Hepatocyte (in vitro differentiated cells): ENCODE measurements around the gene SPATA20. TPM values are rescaled to one million over a fixed set of nuclear protein-coding genes. Genes with fewer than 3 reads are reported as not detected.
A peak's percentile ranks its signal among the peaks of the same experiment; 100 is the strongest.

ENCODE experiments used
- DNase-seq: peaks from one replicate; pipeline ENCODE4 v3.0.0-alpha.2; 2016; ENCODE audit warnings: low spot score
- H2AFZ ChIP-seq: fragments of 200-600 bp; sonication (generic); 2 replicates; pipeline ENCODE4 v1.6.0; 2016; ENCODE audit warnings: antibody characterized with exemption, mild to moderate bottlenecking
- H3K27ac ChIP-seq: fragments of 200-600 bp; sonication (generic); 2 replicates; pipeline ENCODE4 v1.5.1; 2016; ENCODE audit warnings: mild to moderate bottlenecking
- H3K27me3 ChIP-seq: fragments of 200-600 bp; sonication (generic); 2 replicates; pipeline ENCODE4 v1.6.1; 2016
- H3K36me3 ChIP-seq: fragments of 200-600 bp; sonication (generic); replicated peaks from 2 replicates; pipeline ENCODE4 v1.5.1; 2016; ENCODE audit warnings: low read depth; ENCODE audit not compliant: insufficient read depth
- H3K4me1 ChIP-seq: fragments of 200-600 bp; sonication (generic); 2 replicates; pipeline ENCODE4 v1.5.1; 2016; ENCODE audit warnings: mild to moderate bottlenecking, moderate library complexity; ENCODE audit not compliant: insufficient read depth
- H3K4me2 ChIP-seq: fragments of 200-600 bp; sonication (generic); 2 replicates; pipeline ENCODE4 v1.6.0; 2016
- H3K4me3 ChIP-seq: fragments of 200-600 bp; sonication (generic); 2 replicates; pipeline ENCODE4 v1.5.1; 2016; ENCODE audit warnings: mild to moderate bottlenecking
- H3K79me2 ChIP-seq: fragments of 200-600 bp; sonication (generic); 2 replicates; pipeline ENCODE4 v1.6.0; 2017; ENCODE audit warnings: mild to moderate bottlenecking
- H3K9me2 ChIP-seq: fragments of 200-600 bp; sonication (generic); replicated peaks from 2 replicates; pipeline ENCODE4 v1.6.0; 2017; ENCODE audit warnings: mild to moderate bottlenecking; ENCODE audit not compliant: insufficient read depth
- H3K9me3 ChIP-seq: fragments of 200-600 bp; sonication (generic); 2 replicates; pipeline ENCODE4 v1.5.1; 2016; ENCODE audit warnings: low read depth, mild to moderate bottlenecking
- H4K20me1 ChIP-seq: fragments of 200-600 bp; sonication (generic); 2 replicates; pipeline ENCODE4 v1.6.0; 2016; ENCODE audit warnings: mild to moderate bottlenecking; ENCODE audit not compliant: insufficient read depth, poor library complexity, severe bottlenecking
- EZH2 ChIP-seq: fragments of 200-600 bp; sonication (generic); IDR thresholded peaks from 2 replicates; pipeline ENCODE4 v1.6.1; 2016; ENCODE audit warnings: antibody characterized with exemption, mild to moderate bottlenecking, borderline replicate concordance
- EZH2phosphoT487 ChIP-seq: fragments of 200-600 bp; sonication (generic); IDR thresholded peaks from one replicate; pipeline ENCODE4 v1.6.1; 2018; ENCODE audit warnings: antibody characterized with exemption, mild to moderate bottlenecking, low read depth, moderate library complexity; ENCODE audit not compliant: unreplicated experiment, severe bottlenecking
- whole genome bisulfite sequencing: methylation state at CpG from one replicate; pipeline ENCODE4 v1.1.6; 2016; ENCODE audit warnings: low lambda C conversion rate; ENCODE audit errors: missing lambda C conversion rate; 5-methylcytosine and 5-hydroxymethylcytosine counted together
- polyA plus RNA-seq: library from polyadenylated mRNA; unstranded; fragments of >200 nt; fragmentation: Nextera tagmentation; extraction: Ambion mirVana; gene quantifications from 2 replicates; pipeline ENCODE4 v1.2.1, GENCODE V29; 2016
- total RNA-seq: library from RNA; depleted of rRNA; stranded (reverse); fragments of >200 nt; gene quantifications from 2 replicates; pipeline ENCODE4 v1.2.3, GENCODE V29; 2014
- TF ChIP-seq, protein P1 (sequence below): fragments of 200-600 bp; sonication (generic); IDR thresholded peaks from 2 replicates; pipeline ENCODE4 v1.5.1; 2016; ENCODE audit warnings: antibody characterized with exemption, mild to moderate bottlenecking; ENCODE audit not compliant: poor library complexity

The SPATA20 gene
- total and polyA plus RNA-seq, 2 experiments from 2014 or later = 97.5 to 108 TPM

DNA sequence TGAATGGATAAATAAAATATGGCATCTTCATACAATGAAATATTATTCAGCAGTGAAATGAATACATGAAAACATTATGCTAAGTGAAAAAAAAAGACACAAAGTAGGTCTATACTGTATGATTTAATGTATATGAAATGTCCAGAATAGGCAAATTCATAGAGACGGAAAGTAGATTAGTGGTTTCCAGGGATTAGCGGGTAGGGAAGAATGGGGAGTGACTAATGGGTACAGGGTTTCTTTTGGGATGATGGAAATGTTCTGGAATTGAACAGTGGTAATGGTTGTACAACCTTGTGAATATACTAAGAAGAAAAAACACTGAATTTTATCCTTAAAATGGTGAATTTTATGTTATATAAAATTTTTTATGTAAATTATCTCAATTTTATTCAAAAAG, 47.3 kb upstream of the SPATA20 start:
- no peak overlapping the region for H2AFZ ChIP-seq
- DNase-seq = no peak
- peaks cover 6% of the 10 kb centered on the region for H3K4me1 ChIP-seq
- H3K4me2 ChIP-seq = no peak overlapping the region
- TF ChIP-seq EZH2phosphoT487 (no peak), EZH2 (no peak)
- TF ChIP-seq, protein P1, sequence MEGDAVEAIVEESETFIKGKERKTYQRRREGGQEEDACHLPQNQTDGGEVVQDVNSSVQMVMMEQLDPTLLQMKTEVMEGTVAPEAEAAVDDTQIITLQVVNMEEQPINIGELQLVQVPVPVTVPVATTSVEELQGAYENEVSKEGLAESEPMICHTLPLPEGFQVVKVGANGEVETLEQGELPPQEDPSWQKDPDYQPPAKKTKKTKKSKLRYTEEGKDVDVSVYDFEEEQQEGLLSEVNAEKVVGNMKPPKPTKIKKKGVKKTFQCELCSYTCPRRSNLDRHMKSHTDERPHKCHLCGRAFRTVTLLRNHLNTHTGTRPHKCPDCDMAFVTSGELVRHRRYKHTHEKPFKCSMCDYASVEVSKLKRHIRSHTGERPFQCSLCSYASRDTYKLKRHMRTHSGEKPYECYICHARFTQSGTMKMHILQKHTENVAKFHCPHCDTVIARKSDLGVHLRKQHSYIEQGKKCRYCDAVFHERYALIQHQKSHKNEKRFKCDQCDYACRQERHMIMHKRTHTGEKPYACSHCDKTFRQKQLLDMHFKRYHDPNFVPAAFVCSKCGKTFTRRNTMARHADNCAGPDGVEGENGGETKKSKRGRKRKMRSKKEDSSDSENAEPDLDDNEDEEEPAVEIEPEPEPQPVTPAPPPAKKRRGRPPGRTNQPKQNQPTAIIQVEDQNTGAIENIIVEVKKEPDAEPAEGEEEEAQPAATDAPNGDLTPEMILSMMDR = no peak
- H3K27me3 ChIP-seq = no peaks in the 10 kb centered on the region
- H3K79me2 ChIP-seq = no peaks in the 10 kb centered on the region
- no peaks in the 10 kb centered on the region for H4K20me1 ChIP-seq
- no peaks in the 10 kb centered on the region for H3K9me3 ChIP-seq
- no peaks in the 10 kb centered on the region for H3K9me2 ChIP-seq
- no peak overlapping the region for H3K27ac ChIP-seq
- H3K4me3 ChIP-seq = no peak overlapping the region
- no peaks in the 10 kb centered on the region for H3K36me3 ChIP-seq
- WGBS = 91% methylated on average over 2 of the region's 2 CpGs

DNA sequence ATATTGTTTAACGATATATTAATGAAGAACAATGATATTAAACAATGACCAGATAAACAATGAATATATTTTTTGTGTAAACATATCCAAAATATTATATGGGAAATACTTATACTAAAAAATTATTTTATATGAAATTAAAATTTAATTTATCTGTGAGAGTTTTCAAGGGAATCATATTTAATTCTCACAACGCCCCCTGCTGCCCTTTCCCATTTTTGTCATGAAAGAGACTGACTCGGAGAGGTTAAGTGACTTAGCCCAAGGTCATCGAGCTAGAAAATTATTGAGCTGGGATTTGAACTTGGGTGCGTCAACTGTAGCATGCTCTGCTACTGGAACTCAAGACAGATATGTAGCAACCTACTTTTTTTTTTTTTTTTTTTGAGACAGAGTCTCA, 45.9 kb upstream of the SPATA20 start:
- no peak for DNase-seq
- no peaks in the 10 kb centered on the region for H3K27me3 ChIP-seq
- peaks cover 6% of the 10 kb centered on the region for H3K4me1 ChIP-seq
- H2AFZ ChIP-seq = no peak overlapping the region
- H3K4me3 ChIP-seq = no peak overlapping the region
- H3K9me3 ChIP-seq = no peaks in the 10 kb centered on the region
- H3K9me2 ChIP-seq = no peaks in the 10 kb centered on the region
- no peaks in the 10 kb centered on the region for H3K79me2 ChIP-seq
- WGBS = 54% methylated on average over 5 of the region's 5 CpGs
- no peak overlapping the region for H3K4me2 ChIP-seq
- H3K27ac ChIP-seq = no peak overlapping the region
- H4K20me1 ChIP-seq = no peaks in the 10 kb centered on the region
- H3K36me3 ChIP-seq = no peaks in the 10 kb centered on the region
- TF ChIP-seq, protein P1 = peak; percentile 39
- no peak for TF ChIP-seq EZH2

DNA sequence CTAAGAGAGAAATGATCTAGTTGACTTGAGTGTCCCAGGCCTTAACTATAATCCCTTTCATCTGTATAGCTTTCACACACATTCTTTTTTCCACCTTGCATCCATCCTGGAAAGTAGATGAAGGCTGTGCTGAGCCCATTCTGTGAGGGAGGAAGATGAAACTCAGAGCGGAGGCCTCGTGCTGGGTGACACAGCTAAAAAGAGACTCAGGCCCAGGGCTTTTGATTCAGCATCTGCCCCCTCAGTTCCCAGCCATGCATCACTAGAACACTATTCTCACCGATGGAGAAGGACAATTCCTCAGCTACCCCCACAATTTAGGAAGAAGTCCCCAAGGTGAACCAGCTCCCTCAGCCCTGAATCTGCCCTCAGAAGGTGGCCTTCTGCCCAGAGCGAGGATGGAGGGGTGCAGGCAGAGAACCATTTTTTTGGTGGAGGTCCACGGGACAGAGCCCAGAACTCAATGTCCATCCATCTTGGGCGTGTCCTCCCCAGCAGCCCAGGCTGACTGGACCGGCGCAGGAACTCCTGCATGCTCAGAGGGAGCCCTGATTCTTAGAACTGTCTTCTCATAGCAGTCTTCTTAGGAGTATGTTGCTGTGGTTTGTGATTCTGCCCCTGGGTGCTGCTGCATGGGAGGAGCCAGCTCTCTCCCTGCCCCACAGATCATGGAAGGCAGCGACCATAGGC, 44.5 kb upstream of the SPATA20 start:
- Histone ChIP-seq H3K4me2 (no peak overlapping the region), H3K27ac (no peak overlapping the region), H3K4me1 (peaks cover 6% of the 10 kb centered on the region), H3K9me2 (no peaks in the 10 kb centered on the region), H4K20me1 (no peaks in the 10 kb centered on the region), H3K27me3 (no peaks in the 10 kb centered on the region), H3K36me3 (no peaks in the 10 kb centered on the region), H3K9me3 (no peaks in the 10 kb centered on the region), H3K4me3 (no peak overlapping the region), H2AFZ (no peak overlapping the region), H3K79me2 (no peaks in the 10 kb centered on the region)
- 90% methylated on average over 9 of the region's 9 CpGs for WGBS
- TF ChIP-seq, protein P1 = no peak
- TF ChIP-seq EZH2phosphoT487 = no peak
- no peak for TF ChIP-seq EZH2
- DNase-seq = no peak
